T-helper 1 cell treated with Interleukin-12 subunit alpha and Interleukin-12 subunit beta and Interleukin-4 antibody, amounts not matched to agents 30 ng/mL and 1 ng/mL, for 36 hours (primary cell): ENCODE data around the gene ATPAF1. TPM values are rescaled to one million over a fixed set of nuclear protein-coding genes. Genes with fewer than 3 reads are reported as not detected.

ENCODE experiments used
- intact Hi-C: fragments of 100-400 bp; cut with micrococcal nuclease; formaldehyde crosslinking; loops from one replicate; pipeline ENCODE4 v1.15.1; 2024
- total RNA-seq: library from RNA; stranded (reverse); gene quantifications from 2 replicates; pipeline ENCODE4 v1.2.3, GENCODE V29; 2022

The ATPAF1 gene
- total RNA-seq, 1 donor from 2014 or later = 50.0 TPM

- intact Hi-C loops = loop anchor here (2.0 to 5.0 kb wide), 2 partner anchors 58 to 85 kb away; no protein-coding TSS in a partner anchor
Observed at GRCh38 chr1:46617108-46617800, 50.9 kb downstream of the ATPAF1 start.

GRCh38 chr1:46616277-46617107 lies 51.7 kb downstream of the ATPAF1 start, which contains the start of gene MOB3C:
TSS of gene MOB3C (minus strand) at chr1:46616811. CDS start at chr1:46613321, 3,490 bp downstream.
- intact Hi-C loops = loop anchor here (1.0 to 5.0 kb wide), 6 partner anchors 12 to 103 kb away; partner anchors contain the start of genes ATPAF1, EFCAB14 and MKNK1

- intact Hi-C loops = loop anchor here (1.0 to 5.0 kb wide), 6 partner anchors 11 to 104 kb away; partner anchors contain the start of genes ATPAF1, EFCAB14 and MKNK1
Observed at GRCh38 chr1:46615735-46616134, 52.4 kb downstream of the ATPAF1 start.

- intact Hi-C loops = loop anchor here (5.0 kb wide), 1 partner anchor 83 kb away; no protein-coding TSS in a partner anchor
Observed at GRCh38 chr1:46615088-46615487, 53.1 kb downstream of the ATPAF1 start.

- intact Hi-C loops = no loop called here
Observed at GRCh38 chr1:46614604-46614984, 53.6 kb downstream of the ATPAF1 start.

- intact Hi-C loops = no loop called here
Observed at GRCh38 chr1:46613661-46614603, 54.2 kb downstream of the ATPAF1 start.

- intact Hi-C loops = no loop called here
Observed at GRCh38 chr1:46612937-46613660, 55.1 kb downstream of the ATPAF1 start.

GRCh38 chr1:46611691-46612221 lies 56.4 kb downstream of the ATPAF1 start:
- intact Hi-C loops = no loop called here

GRCh38 chr1:46607345-46608130 lies 60.6 kb downstream of the ATPAF1 start:
- intact Hi-C loops = loop anchor here (10.0 kb wide), 1 partner anchor 263 kb away; the partner anchor contains the start of gene NSUN4

- intact Hi-C loops = loop anchor here (10.0 kb wide), 1 partner anchor 262 kb away; the partner anchor contains the start of gene NSUN4
Observed at GRCh38 chr1:46606255-46606965, 61.8 kb downstream of the ATPAF1 start.

GRCh38 chr1:46605232-46605631 lies 62.9 kb downstream of the ATPAF1 start:
- intact Hi-C loops = loop anchor here (2.0 to 10.0 kb wide), 3 partner anchors 72 to 918 kb away; partner anchors contain the start of genes GPBP1L1 and NSUN4

- intact Hi-C loops = loop anchor here (1.0 to 10.0 kb wide), 12 partner anchors 12 to 1868 kb away; partner anchors contain the start of genes ATPAF1, EFCAB14, GPBP1L1 and LRRC41
Observed at GRCh38 chr1:46603858-46604549, 64.2 kb downstream of the ATPAF1 start, which contains the start of gene MKNK1. TSS of gene MKNK1 (minus strand) at chr1:46604268. CDS start at chr1:46583327, 20,941 bp downstream.

- intact Hi-C loops = loop anchor here (5.0 to 10.0 kb wide), 4 partner anchors 56 to 1869 kb away; partner anchors contain the start of genes LRRC41, NSUN4, SPATA6 and UQCRH
Observed at GRCh38 chr1:46603481-46603857, 64.7 kb downstream of the ATPAF1 start.

- intact Hi-C loops = loop anchor here (5.0 to 10.0 kb wide), 4 partner anchors 54 to 1871 kb away; partner anchors contain the start of genes LRRC41, NSUN4, SPATA6 and UQCRH
Observed at GRCh38 chr1:46601257-46602007, 66.7 kb downstream of the ATPAF1 start.

GRCh38 chr1:46599059-46599970 lies 68.8 kb downstream of the ATPAF1 start:
- intact Hi-C loops = no loop called here
